Stimulated activated CD4-positive, alpha-beta T cell treated with anti-CD3 and anti-CD28 coated beads, Interleukin-2, amount 100 ng/mL, for 4 hours (primary cell): ENCODE measurements around the gene TBL3.
A peak's percentile ranks its signal among the peaks of the same experiment; 100 is the strongest.

ENCODE experiments used
- DNase-seq: peaks from one replicate; pipeline ENCODE4 v3.0.0-alpha.2; 2020; ENCODE audit warnings: low read depth

Gene TBL3

GRCh38 chr16:1964506-1965395 is 7.1 kb upstream of the TBL3 start, which contains the start of gene RPS2:
TSS of gene RPS2 (minus strand) at chr16:1964826. CDS start at chr16:1964625, 201 bp downstream.
- DNase-seq: peak; percentile 96

- no peak for DNase-seq
Observed at GRCh38 chr16:1965396-1966001, 6.4 kb upstream of the TBL3 start.

- no peak for DNase-seq
Observed at GRCh38 chr16:1966460-1966859, 5.4 kb upstream of the TBL3 start, which contains the start of gene RNF151. TSS of gene RNF151 (plus strand) at chr16:1966856. CDS start at chr16:1966882, 26 bp downstream.

GRCh38 chr16:1968146-1968953 is 3.5 kb upstream of the TBL3 start:
- DNase-seq: no peak

- no peak for DNase-seq
Observed at GRCh38 chr16:1972490-1972877, 631 bp downstream of the TBL3 start.

- DNase-seq: no peak
Observed at GRCh38 chr16:1973461-1974156, 1.8 kb downstream of the TBL3 start.

GRCh38 chr16:1974157-1975070 is 2.6 kb downstream of the TBL3 start:
- DNase-seq: no peak

- no peak for DNase-seq
Observed at GRCh38 chr16:1975432-1976215, 3.8 kb downstream of the TBL3 start.

GRCh38 chr16:1976216-1976520 is 4.3 kb downstream of the TBL3 start:
- DNase-seq: no peak

GRCh38 chr16:1976951-1977874 is 5.4 kb downstream of the TBL3 start:
- DNase-seq: no peak

GRCh38 chr16:1977875-1978268 is 6.0 kb downstream of the TBL3 start:
- DNase-seq: no peak

GRCh38 chr16:1978476-1979120 is 6.7 kb downstream of the TBL3 start:
- DNase-seq: no peak

- DNase-seq: peak; percentile 56
Observed at GRCh38 chr16:1979271-1980029, 7.6 kb downstream of the TBL3 start.

GRCh38 chr16:1980030-1980769 is 8.3 kb downstream of the TBL3 start:
- no peak for DNase-seq

GRCh38 chr16:1980770-1981087 is 8.9 kb downstream of the TBL3 start:
- no peak for DNase-seq

GRCh38 chr16:1981398-1981836 is 9.6 kb downstream of the TBL3 start, which contains the start of gene NOXO1:
TSS of gene NOXO1 (minus strand) at chr16:1981469. CDS start at chr16:1981179, 290 bp downstream.
- no peak for DNase-seq

- DNase-seq: no peak
Observed at GRCh38 chr16:1982013-1982433, 10.2 kb downstream of the TBL3 start.
